Measurements from ENCODE around the gene AKR1B15.

Gene AKR1B15

GRCh38 chr7:134618756-134619530 is 70.0 kb downstream of the AKR1B15 start:
- peak; percentile 24 for DNase-seq (ENCODE audit: low read depth)

GRCh38 chr7:134619627-134620331 is 70.9 kb downstream of the AKR1B15 start:
- DNase-seq (ENCODE audit: low read depth) = peak; percentile 88

- no peak for DNase-seq (ENCODE audit: low read depth)
These were observed 73.5 kb downstream of the AKR1B15 start for GRCh38 chr7:134622303-134622995.

GRCh38 chr7:134623193-134623592 is 74.3 kb downstream of the AKR1B15 start:
- no peak for DNase-seq (ENCODE audit: low read depth)

- no peak for DNase-seq (ENCODE audit: low read depth)
These were observed 76.6 kb downstream of the AKR1B15 start for GRCh38 chr7:134625550-134625949.

- DNase-seq (ENCODE audit: low read depth) = no peak
These were observed 78.3 kb downstream of the AKR1B15 start for GRCh38 chr7:134627109-134627774.

- no peak for DNase-seq (ENCODE audit: low read depth)
These were observed 78.9 kb downstream of the AKR1B15 start for GRCh38 chr7:134627775-134628153.

GRCh38 chr7:134629445-134629844 is 80.5 kb downstream of the AKR1B15 start:
- DNase-seq (ENCODE audit: low read depth) = no peak
